GM18520 (cell line): ENCODE data around the gene MYO15B.
"Not testable (repeated sequence)": the region's sequence is repeated elsewhere in the genome, so short reads cannot be mapped to it uniquely, and the experiment has no call there.

Experiments used
- ATAC-seq: cut with Tn5 transposase; IDR thresholded peaks from one replicate; pipeline ENCODE4 v1.9.1; 2021; ENCODE audit not compliant: unreplicated experiment

MYO15B gene

DNA sequence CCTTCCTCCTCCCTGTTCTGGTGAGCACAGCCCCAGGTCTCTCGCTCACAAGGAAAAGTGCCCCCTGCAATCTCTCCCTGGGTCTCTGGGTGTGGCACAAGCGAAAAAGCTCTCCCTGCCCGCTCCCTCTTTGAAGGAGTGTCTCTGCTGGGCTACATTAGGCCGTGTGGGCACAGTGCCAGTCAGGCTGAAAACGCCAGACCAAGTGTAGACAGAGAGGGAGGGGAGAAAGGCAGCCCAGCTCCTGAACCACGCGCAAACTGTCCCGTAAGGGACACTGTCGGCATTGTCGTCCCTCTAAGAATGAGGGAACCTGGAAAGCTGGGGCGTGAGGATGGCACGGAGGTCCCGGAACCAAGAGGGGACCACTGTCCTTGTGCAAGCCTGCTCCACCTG, 49.5 kb downstream of the MYO15B start:
- no peak for ATAC-seq

DNA sequence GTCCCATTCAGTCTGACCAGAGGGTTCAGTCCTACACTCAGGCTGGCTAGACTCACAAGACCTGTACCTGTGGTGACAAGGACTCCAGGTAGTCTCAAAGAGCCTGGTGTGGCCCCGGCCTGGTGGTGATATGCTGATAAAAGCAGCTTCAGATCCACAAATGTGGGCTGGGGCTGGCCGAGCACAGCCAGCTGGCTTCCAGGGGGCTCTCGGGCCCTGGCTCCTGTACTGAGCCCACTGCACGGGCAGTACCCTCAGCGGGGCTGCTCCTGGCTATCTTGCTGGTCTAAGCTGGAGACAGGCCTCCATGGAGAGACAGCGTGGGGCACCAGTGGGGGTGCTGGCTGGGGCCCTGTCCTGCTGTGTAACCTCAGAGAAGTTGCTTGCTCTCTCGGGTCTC, 50.0 kb downstream of the MYO15B start:
- ATAC-seq: no peak

DNA sequence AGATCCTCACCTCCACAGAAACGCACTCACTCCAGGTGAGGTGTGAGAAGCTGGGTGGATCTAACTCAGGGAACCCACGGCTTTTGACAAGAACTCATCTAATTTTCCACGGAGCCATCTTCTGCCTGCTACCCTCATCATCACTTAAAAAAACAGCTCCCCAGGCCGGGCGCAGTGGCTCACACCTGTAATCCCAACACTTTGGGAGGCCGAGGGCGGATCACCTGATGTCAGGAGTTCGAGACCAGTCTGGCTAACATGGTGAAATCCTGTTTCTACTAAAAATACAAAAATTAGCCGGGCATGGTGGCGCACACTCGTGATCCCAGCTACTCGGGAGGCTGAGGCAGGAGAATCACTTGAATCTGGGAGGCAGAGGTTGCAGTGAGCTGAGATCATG, 50.4 kb downstream of the MYO15B start:
- ATAC-seq: not testable (repeated sequence)

DNA sequence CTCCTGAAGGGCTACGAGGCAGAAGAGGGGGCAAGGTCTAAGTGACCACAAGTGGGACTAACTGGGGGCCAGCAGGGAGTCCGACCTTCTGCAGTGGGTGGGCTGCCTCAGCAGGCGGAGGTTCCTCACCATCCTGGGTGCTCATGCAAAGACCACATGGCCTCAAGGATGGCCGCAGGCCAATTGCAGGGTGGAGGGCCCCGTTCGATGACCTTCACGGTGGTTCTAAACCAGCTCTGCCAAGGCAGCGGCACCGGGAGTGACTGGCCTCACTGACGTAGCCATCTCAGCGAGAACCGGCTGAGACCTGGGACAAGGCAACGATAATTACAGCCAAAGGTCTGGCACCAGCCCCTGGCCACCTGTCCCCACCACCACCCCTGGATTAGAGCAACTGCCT, 51.3 kb downstream of the MYO15B start:
- ATAC-seq: no peak

DNA sequence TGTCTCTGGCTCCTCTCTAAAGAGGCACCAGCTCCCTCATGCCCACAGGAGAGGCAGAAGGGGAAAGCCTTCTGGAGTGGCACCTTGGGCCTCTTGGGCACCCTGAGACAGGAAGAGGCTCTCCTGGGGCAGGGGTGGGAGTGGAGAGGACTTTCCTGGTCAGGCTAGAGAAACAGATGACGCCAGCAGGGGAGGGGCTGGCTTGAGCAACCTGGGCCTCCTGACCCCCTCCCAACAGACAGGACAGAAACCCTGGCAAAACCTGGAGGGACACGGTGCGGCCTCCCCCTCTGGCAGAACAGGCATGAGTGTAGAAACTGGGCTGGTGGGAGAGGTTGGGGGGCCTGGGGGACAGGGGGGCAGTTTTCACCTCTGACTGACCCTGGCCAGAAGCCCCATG, 51.7 kb downstream of the MYO15B start:
- no peak for ATAC-seq

DNA sequence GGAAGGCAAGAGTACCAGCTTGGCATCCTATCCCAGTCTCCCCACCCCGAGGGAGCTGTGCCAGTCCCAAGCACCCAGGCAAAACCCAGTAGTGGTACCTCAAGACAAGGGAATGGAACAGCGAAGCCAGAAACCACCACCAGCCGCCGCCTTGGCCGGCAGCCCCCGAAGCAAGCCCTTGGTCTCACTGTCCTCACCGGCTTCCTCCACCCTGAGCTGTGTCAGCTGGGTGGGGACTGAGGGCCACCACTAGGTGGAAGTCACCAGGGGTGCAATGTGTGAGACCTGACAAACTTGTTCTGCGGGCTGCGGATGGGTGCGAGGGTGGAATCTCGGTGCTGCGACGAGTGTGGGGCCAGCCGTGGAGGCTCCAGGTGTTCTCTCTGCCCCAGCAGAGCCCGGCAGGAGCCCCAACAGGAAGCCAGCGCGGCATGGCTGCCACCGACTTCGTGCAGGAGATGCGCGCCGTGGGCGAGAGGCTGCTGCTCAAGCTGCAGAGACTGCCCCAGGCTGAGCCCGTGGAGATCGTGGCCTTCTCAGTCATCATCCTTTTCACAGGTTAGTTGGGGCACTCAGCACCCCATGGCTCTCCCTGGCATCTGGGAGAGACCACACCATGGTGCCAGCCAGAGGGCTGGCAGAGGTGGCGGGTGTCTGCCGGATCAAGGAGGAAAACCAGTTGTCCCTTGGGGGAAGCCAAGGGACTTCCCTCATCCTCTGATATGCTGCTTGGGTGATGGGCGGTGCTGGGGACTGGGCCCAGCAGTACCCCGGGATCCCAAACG, 52.4 kb downstream of the MYO15B start:
- no peak for ATAC-seq

DNA sequence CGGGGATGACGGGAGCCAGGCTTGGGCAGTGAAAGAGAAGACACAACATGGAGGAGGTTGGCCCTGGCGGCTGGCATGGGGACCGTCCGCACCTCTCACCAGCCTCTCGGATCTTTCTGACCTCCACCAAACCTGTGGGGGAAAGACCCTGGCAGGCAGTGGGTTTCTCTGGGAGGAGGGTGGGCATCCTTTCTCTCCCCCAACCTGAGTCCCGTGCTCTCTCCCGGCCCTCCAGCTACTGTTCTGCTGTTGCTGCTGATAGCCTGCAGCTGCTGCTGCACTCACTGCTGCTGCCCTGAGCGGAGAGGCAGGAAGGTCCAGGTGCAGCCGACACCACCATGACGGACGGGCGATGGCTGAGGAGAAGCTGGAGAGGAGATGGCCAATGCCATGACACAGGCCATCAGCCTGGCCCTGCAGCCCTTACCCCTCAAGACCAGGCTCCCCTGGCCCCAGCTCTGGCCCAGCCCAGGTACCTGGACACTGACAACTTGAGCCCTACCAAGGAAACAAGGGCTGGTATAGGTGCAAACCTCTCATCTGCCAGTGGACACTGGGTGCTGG, 53.0 kb downstream of the MYO15B start:
- no peak for ATAC-seq

DNA sequence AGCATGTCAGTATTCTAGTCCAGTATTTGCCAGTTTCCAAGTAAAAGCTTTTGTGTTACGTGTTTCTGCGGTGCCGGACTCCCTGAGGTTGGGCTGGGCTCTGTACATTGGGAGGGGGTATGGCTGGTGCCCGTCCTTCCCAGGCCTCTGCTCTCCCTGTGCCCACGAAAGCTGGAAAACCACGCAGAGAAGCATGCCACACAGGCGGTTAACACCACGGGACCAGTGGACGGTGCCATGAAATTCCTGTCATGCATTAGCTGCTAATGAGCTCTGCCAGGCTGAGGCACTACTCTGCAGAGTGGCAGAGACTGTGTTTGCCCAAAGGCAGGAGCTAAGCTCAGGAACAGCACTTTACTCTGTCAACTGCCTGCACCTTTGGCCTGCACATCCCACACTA, 53.7 kb downstream of the MYO15B start:
- no peak for ATAC-seq

DNA sequence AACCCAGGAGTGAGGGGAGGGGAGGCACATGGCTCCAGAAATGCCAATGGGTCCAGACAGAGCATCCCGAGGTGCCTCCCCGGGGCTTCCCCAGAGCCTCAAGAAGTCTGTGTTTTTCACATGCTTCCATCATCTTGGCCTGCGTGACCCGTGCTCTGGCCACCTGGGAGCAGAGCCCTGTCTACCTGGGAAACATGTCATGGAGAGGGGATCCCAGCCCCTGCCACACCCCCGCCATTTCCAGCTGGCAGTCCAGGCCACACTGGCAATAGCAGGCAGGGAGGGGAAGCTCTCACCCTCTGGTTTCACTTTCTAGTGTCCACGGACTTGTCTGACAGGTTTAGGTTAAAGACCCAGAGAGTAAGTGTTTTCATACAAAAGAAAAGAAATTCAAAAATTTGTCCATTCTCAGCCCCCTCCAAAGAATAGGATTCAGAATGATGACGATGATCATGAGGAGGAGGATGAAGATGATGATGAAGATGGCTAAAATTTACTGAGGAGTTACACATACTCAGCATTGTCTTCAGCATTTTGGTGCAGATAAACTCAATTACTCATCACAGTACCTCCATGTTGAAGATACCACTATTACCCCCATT, 54.7 kb downstream of the MYO15B start:
- ATAC-seq: no peak

DNA sequence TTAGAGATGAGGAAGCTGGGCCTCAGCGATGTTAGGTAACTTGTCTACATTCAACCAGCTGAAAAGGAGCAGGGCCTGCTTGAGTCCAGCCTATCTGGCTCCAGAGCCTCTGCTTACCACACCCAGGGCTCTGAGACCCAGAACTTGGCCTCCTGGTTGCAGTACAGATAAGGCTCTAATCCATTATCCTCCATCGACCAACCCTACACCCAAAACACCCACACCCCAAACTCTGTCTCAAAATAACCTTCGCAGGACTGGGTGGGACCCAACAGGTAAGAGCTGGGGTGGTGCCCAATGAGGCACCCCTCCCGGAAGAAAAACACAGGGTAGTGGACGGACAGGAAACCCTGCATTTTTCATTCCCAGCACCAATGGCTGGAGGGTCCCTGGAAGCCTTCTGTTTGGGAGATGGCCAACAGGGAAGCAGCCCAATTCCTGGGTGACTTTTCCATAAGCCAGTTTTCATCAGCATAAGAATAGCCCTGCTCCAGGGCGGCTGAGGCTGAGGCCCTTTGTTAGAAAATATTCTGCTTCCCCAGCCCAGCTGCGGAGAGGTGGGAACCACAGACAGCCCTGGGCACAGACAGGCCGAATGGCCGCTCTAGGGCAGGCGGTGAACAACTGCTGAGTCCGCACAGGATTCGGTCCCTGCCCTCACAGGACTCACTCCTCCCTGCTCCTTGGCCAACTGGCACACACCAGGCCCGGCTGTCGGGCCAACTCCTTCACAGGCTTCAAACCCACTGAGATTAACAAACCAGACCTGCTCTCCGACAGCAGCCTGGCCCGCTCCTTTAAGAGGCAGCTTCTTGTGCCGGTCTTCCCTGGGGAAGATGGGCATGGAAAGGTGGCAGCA, 55.4 kb downstream of the MYO15B start:
- no peak for ATAC-seq

DNA sequence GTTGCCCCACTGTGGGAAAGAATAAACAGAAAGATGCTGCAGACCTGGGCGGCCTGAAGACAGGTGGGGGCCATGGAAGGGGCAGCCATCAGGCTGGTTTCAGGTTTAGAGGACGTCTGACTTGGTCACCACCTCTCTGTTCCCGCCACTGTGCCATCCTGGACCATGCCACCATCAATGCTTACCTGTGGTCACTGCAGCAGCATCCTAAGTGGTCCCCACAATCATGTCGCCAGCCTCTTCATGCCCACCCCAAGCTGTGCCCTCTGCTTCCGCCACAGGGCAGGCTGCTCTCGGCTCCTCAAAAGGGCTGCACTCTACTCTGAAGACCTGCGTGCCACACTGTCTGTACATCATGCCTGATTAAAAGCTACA, 56.0 kb downstream of the MYO15B start:
- ATAC-seq: no peak

DNA sequence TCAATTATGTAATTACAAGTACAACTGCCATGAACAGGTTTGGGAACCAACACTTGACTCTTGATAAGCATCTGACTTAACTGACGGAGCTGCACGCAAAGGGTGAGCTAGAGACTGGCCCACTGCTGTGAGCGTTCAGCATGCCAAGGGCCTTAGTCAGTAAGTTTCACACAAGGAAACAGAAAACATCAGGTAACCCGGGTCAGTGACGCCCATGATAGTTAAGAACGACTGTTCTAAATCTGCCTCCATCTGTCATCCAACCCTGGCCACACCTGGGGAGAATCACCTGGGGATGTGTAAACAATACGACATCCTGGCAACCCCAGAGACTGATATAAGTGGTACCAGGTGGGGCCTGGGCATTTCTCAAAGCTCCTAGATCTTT, 57.9 kb downstream of the MYO15B start:
- no peak for ATAC-seq

DNA sequence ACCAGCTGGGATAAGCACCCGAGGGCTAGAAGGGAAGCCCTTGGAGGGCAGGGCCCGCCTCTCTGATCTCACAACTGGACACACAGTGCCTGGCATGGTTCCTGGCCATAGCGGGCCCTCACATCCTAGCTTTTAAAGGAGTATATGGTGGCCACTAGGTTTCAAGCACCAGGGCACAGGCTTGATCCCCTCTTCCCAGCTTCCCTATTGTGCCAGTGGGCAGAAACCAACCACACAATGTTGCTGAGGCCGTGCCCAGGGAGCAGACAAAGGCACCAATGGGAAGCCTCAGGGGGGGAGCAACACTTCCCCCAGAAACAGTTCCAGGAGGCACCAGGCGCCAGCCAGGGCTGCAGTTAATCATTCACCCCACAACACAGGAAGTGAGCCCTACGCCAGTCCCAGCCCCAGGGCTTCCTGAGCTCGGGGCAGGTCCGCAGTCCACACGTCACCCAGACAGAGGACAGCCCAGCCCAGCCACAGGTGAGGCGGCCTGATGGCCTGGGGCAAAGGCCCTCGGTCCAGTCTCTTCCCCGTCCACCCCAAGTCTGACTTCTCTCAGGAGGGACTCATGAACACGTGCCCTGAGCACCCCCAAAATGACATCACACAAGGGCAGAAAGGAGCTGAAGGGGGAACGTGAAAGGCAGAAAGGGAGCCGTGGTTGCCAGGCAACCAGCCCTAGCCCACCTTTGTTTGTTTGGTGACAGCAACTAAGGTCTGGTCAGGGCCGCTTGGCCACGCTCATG, 58.5 kb downstream of the MYO15B start:
- ATAC-seq: no peak

DNA sequence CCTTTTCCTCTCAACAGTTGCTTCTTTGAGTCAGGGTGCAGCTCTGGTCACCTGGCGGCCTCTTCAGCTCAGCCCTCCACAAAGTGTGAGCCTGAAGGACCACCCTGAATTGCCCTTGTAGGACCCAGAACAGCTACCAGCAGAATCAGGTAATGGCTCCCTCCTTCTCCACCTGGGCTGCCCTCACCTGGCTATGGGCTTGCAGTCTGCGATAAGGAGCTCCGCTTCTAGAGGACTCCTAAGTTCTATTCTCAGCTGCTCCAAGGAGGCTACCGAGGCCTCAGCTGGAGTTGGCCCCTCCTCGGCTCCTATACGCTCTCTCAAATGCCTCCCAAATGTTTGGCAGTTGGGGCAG, 59.0 kb downstream of the MYO15B start:
- no peak for ATAC-seq

DNA sequence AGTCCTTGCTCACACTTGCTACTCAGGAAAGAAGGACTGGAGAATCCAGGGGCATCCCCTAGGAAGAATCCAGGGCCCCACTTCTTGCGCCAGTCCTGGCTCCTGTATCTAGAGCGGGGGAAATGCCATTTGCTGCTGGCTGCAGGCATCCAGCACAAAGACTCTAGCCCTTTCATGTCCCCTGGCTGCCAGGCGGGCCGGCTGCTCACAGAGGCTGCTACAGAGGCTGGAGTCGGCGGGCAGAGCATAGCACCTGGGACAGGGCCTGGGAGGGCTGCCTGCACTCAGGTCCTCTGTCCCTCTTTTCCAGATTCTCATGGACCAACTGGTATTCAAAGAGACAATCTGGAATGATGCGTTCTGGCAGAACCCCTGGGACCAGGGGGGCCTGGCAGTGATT, 59.5 kb downstream of the MYO15B start:
- no peak for ATAC-seq

DNA sequence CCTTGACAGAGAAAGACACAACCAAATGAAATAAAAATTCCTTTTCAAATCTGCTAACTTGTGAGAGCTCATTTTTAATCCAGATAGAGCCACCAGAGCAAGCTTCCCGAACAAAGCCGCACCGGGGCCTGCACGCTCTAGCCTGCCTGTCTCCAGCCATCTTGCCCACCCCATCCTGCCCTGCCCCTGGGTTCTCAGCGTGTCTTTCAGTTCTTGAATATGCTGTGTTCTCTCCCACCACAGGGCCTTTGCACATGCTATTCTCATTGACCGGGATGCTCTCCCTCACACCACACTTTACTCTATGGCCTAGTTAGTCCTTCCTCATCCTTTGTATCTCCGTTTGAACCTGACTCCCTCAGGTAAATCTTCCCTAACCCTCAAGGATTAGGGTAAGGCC, 60.3 kb downstream of the MYO15B start:
- ATAC-seq: no peak

DNA sequence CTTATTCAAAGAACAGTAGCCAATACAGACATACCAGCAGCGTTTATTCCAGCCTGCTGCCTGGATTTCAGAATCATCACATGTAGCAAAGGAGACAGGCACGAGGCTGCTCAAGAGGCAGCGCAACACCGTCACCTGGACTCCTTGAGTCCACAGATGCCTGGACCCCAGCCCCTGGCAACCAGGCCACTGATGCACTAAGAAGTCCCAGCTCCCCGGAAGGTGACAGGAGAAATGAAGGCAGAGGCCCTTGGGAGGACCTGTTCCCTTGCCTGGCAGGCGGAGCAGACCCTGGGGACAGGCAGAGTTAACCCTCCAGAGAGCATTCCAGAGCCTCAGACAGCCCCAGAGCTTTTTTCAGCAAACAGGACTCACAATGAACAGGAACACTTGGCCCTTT, 62.1 kb downstream of the MYO15B start:
- no peak for ATAC-seq

DNA sequence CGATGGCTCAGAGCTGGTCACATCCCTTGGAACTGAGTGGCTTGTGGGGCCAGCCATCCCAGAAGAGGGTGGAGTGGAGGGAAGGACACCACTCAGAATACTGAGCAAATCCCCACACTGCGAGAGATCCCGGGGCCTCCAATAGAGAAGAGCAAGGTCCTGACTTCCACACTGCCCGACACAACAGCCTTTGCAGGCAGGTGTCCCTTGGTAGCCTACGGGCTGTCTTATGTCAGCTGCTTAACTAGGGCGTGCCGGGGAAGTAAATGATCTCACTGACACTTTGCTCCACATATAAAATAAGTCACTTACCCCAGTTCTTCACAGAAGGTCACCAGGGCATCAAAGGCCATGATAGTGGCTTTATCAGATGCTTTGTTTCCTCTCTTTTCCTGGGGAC, 63.3 kb downstream of the MYO15B start:
- no peak for ATAC-seq

DNA sequence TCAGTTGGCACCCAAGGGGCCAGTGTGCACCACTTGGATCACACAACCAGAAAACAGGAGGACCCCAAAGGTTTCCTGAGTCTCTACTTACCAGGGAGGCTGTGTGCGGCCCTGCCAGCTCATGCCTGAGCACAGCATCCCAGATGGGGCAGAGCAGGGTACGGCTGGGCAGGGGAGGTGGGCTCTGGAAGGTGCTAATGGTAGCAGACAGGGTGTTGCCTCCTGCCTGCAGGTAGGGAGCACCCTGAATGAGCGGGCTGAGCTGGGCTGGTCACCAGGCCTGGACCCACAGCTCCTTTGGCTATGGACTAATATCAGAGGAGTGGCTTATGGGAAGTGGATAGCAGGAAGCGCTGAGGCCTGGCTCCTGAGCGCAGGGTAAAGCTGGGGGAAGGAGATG, 64.7 kb downstream of the MYO15B start:
- ATAC-seq: no peak

DNA sequence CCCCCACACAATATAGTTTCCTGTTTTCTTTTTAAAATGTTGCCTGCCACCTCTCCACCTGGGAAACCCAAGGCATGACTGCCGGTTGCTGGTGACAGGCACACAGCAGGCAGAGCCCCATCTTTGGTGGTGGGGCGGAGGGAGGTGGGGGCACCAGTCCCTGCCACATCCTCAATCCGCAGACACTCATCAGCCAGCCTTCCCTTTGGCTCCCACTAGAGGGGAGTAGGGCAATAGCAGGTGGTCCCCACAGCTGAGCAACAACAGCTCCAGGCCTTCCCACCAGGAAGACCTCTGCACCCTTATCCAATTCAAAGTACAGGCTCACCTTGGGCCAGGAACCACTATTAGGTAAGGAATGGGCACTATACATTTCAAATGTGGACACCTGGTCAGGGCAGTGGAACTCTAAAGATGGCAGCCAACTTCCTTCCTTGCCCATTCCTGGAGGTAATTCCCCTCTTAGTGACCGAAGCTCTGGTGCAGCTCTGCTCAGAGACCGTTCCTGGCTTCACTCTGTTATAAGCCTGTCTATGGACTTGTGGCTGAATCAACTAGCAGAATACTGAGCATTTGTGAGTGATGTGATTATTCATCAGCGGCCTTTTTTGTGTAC, 65.4 kb downstream of the MYO15B start:
- ATAC-seq: no peak

DNA sequence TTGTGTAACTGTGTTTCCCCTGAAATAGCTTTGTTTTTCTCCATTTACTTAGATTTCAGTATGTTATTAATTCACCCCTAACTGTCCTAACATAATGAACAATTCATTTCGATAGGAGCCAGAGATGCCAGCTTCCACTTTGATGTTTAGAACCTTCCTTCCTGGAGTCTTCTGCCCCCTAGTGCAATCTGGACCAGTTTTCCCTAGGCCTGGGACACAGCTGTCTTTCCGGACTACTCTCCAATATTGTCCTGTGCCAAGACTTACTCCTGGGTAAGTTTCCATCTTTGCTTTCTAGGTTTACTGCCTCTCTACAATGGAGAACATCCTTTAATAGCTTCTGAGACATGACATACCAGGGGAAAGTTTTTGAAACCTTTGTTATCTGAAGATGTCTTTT, 66.6 kb downstream of the MYO15B start:
- no peak for ATAC-seq
